Neural cell (in vitro differentiated cells): Measurements from ENCODE around the gene EXD3.

Source experiments
- CTCF ChIP-seq: fragments of 450-650 bp; IDR thresholded peaks from 2 replicates; pipeline ENCODE4 v1.5.1; 2014; ENCODE audit warnings: antibody characterized with exemption, mild to moderate bottlenecking, moderate library complexity; ENCODE audit not compliant: poor library complexity, severe bottlenecking
- EZH2 ChIP-seq: fragments of 200-600, 300-800 bp; shearing (Covaris generic), sonication (generic); IDR thresholded peaks from 2 replicates; pipeline ENCODE4 v1.6.1; 2014; ENCODE audit warnings: antibody characterized with exemption, low read length, borderline replicate concordance, mild to moderate bottlenecking; ENCODE audit not compliant: insufficient read depth, poor library complexity, severe bottlenecking
- POLR2AphosphoS5 ChIP-seq: IDR thresholded peaks from 2 replicates; pipeline ENCODE4 v1.6.1; 2012
- REST ChIP-seq: IDR thresholded peaks from 2 replicates; pipeline ENCODE4 v1.6.1; 2012; ENCODE audit warnings: borderline replicate concordance
- TAF1 ChIP-seq: IDR thresholded peaks from 2 replicates; pipeline ENCODE4 v1.6.1; 2012; ENCODE audit warnings: low read depth

GRCh38 chr9:137380606-137381005, 42.4 kb downstream of the EXD3 start:
- no peak for TF ChIP-seq CTCF
- TF ChIP-seq REST = no peak
- TF ChIP-seq TAF1 = no peak
- no peak for TF ChIP-seq EZH2
- no peak for TF ChIP-seq POLR2AphosphoS5
